K562 (cell line): Measurements from ENCODE around the gene EYA2. TPM values are rescaled to one million over a fixed set of nuclear protein-coding genes. Genes with fewer than 3 reads are reported as not detected.

ENCODE experiments used
- ATAC-seq: fragments of 200-7000 bp; cut with Tn5 transposase; 3 replicates; pipeline ENCODE4 v1.9.1; 2020; ENCODE audit warnings: moderate library complexity
- BruUV-seq: library from RNA; stranded (reverse); fragments of 400-500 nt; replicated peaks from 2 replicates; lab custom pipeline; 2021; lab: Mats Ljungman, UMichigan
- CTCF ChIA-PET: fragments of 300-600 bp; formaldehyde crosslinking; extraction: SDS; loops from one replicate; lab custom pipeline; 2021; ENCODE audit warnings: low intra/inter-chr PET ratio; lab: Yijun Ruan, JAX
- POLR2A ChIA-PET: fragments of 300-600, 350-650 bp; sonication (Branson Sonifier 250); formaldehyde crosslinking; extraction: SDS; loops from one replicate; lab custom pipeline; 2021; ENCODE audit warnings: antibody characterized with exemption, inconsistent platforms; lab: Yijun Ruan, JAX
- DNase-seq, 4 experiments: peaks; one replicate each; pipeline versions ENCODE4 v3.0.0 to v3.0.0-alpha.2; 2011 to 2018; ENCODE audit warnings: low spot score in 3 of 4, mixed read lengths in 3 of 4; ENCODE audit errors: extremely low read depth in 1 of 4
- FAIRE-seq: peaks from 2 replicates; lab custom pipeline; 2011; peaks lifted over from hg19 to GRCh38; lab: Jason Lieb, UNC
- H2AFZ ChIP-seq: 2 replicates; pipeline ENCODE4 v1.6.0; 2011; ENCODE audit warnings: low read depth, low read length, control low read depth, inconsistent platforms
- H3K27ac ChIP-seq: fragments of 200-600 bp; 3 replicates; pipeline ENCODE4 v1.8.0; 2011; ENCODE audit warnings: low read depth, mild to moderate bottlenecking, control low read depth, inconsistent platforms, low read length, moderate library complexity, mixed read lengths; ENCODE audit errors: extremely low read depth
- H3K27me3 ChIP-seq, 2 experiments: fragments of 300-600 bp in 1 of 2; 2 replicates in 1 of 2; 3 replicates in 1 of 2; pipeline versions ENCODE4 v1.6.0 to v1.8.0; 2011; ENCODE audit warnings: inconsistent platforms in 2 of 2, low read length in 2 of 2, mild to moderate bottlenecking in 1 of 2, mixed read lengths in 1 of 2, moderate library complexity in 1 of 2; ENCODE audit not compliant: control insufficient read depth in 2 of 2, insufficient read depth in 2 of 2
- H3K36me3 ChIP-seq: fragments of 300-600 bp; 3 replicates; pipeline ENCODE4 v1.8.0; 2011; ENCODE audit warnings: mild to moderate bottlenecking, low read length, inconsistent platforms; ENCODE audit not compliant: control insufficient read depth, insufficient read depth
- H3K4me1 ChIP-seq, 2 experiments: fragments of 200-600 bp in 1 of 2; replicated peaks in 1 of 2; 2 replicates in 1 of 2; 3 replicates in 1 of 2; pipeline versions ENCODE4 v1.5.1 to v1.8.0; 2011; ENCODE audit warnings: inconsistent platforms in 2 of 2, low read length in 2 of 2, mild to moderate bottlenecking in 1 of 2, mixed read lengths in 1 of 2, moderate library complexity in 1 of 2; ENCODE audit not compliant: control insufficient read depth in 2 of 2, insufficient read depth in 2 of 2
- H3K4me2 ChIP-seq: 2 replicates; pipeline ENCODE4 v1.6.1; 2011; ENCODE audit warnings: low read length, control low read depth, inconsistent platforms, mixed read lengths; ENCODE audit not compliant: insufficient read depth
- H3K4me3 ChIP-seq: fragments of 200-600 bp; sonication (generic), shearing (Covaris generic); 2 replicates; pipeline ENCODE4 v1.5.1; 2016; ENCODE audit warnings: control low read depth, inconsistent platforms
- H3K79me2 ChIP-seq: fragments of 200-600 bp; 3 replicates; pipeline ENCODE4 v1.8.0; 2011; ENCODE audit warnings: low read length, inconsistent platforms; ENCODE audit not compliant: control insufficient read depth, insufficient read depth
- H3K9ac ChIP-seq, 2 experiments: 2 replicates each; pipeline versions ENCODE4 v1.6.0 to v1.6.1; 2011; ENCODE audit warnings: low read depth in 2 of 2, low read length in 2 of 2, control low read depth in 1 of 2, inconsistent platforms in 1 of 2, mild to moderate bottlenecking in 1 of 2, mixed read lengths in 1 of 2; ENCODE audit not compliant: insufficient read depth in 1 of 2
- H3K9me1 ChIP-seq: one replicate; pipeline ENCODE4 v1.6.0; 2011; ENCODE audit warnings: inconsistent platforms, mild to moderate bottlenecking, low read length, moderate library complexity; ENCODE audit not compliant: control insufficient read depth, insufficient read depth
- H3K9me3 ChIP-seq: replicated peaks from 2 replicates; pipeline ENCODE4 v1.5.1; 2011; ENCODE audit warnings: low read depth, low read length, inconsistent platforms; ENCODE audit not compliant: control insufficient read depth, insufficient read depth
- H4K20me1 ChIP-seq: replicated peaks from 2 replicates; pipeline ENCODE4 v1.6.1; 2011; ENCODE audit warnings: low read length, inconsistent platforms, mixed read lengths; ENCODE audit not compliant: control insufficient read depth, insufficient read depth
- HNRNPL ChIP-seq: fragments of 200-400 bp; formaldehyde crosslinking; IDR thresholded peaks from 2 replicates; pipeline ENCODE4 v1.6.1; 2017; ENCODE audit warnings: low read depth, mild to moderate bottlenecking, low read length
- JUND ChIP-seq, 2 experiments: IDR thresholded peaks; 2 replicates in 1 of 2; 3 replicates in 1 of 2; pipeline ENCODE4 v1.6.1; 2011; ENCODE audit warnings: borderline replicate concordance in 2 of 2, low read depth in 2 of 2, low read length in 2 of 2, improper control_type of control experiment in 1 of 2, missing biosample characterization in 1 of 2, missing genetic modification characterization in 1 of 2, missing genetic modification reagents in 1 of 2
- KDM5B ChIP-seq: fragments of 200-600 bp; sonication (generic); IDR thresholded peaks from 2 replicates; pipeline ENCODE4 v1.6.1; 2012; ENCODE audit warnings: low read depth, mild to moderate bottlenecking, moderate library complexity, low read length, control low read depth, inconsistent platforms; ENCODE audit not compliant: insufficient replicate concordance
- RBM25 ChIP-seq: fragments of 200-400 bp; formaldehyde crosslinking; IDR thresholded peaks from 2 replicates; pipeline ENCODE4 v1.6.1; 2018; ENCODE audit warnings: low read length, low read depth, moderate library complexity; ENCODE audit not compliant: severe bottlenecking
- RNF2 ChIP-seq: sonication (generic); IDR thresholded peaks from 2 replicates; pipeline ENCODE4 v1.6.1; 2016
- SMAD2 ChIP-seq: fragments of 150-350 bp; IDR thresholded peaks from 2 replicates; pipeline ENCODE4 v1.6.1; 2014; ENCODE audit warnings: low read depth, mild to moderate bottlenecking, low read length
- WGBS: fragments of 100-300 bp; shearing (Covaris generic); methylation state at CpG from one replicate; pipeline ENCODE4 v1.1.6; 2016; ENCODE audit warnings: low coverage, mixed read lengths; ENCODE audit not compliant: insufficient coverage; ENCODE audit errors: missing lambda C conversion rate; 5-methylcytosine and 5-hydroxymethylcytosine counted together
- in situ Hi-C: fragments of 300-500 bp; cut with MboI; formaldehyde crosslinking; loops from 4 replicates; pipeline ENCODE4 v1.15.0; 2018; ENCODE audit warnings: inconsistent platforms, mixed read lengths
- intact Hi-C: fragments of 100-400 bp; cut with micrococcal nuclease; formaldehyde crosslinking; loops from 2 replicates; pipeline ENCODE4 v1.14.2; 2022
- polyA plus RNA-seq, 8 experiments: library from polyadenylated mRNA; depleted of rRNA in 4 of 8; stranded (reverse) in 5 of 8; unstranded in 3 of 8; fragments of >200 nt; fragmentation: Nextera tagmentation in 2 of 8; fragmentation: Illumina TruSeq in 1 of 8; extraction: Ambion mirVana in 2 of 8; extraction: Trizol in 1 of 8; gene quantifications; 2 replicates each; pipeline versions ENCODE4 v1.2.1 to v1.2.3, GENCODE V29; 2011 to 2014; ENCODE audit warnings: inconsistent platforms in 1 of 8, missing spikeins in 1 of 8
- total RNA-seq, 7 experiments: library from RNA; depleted of rRNA in 6 of 7; stranded (reverse); fragments of >200 nt in 6 of 7; fragmentation: Illumina TruSeq in 2 of 7; extraction: Trizol in 2 of 7; gene quantifications; 2 replicates each; pipeline versions ENCODE4 v1.2.1 to v1.2.3, GENCODE V29; 2011 to 2021; ENCODE audit warnings: low replicate concordance in 1 of 7

Gene EYA2
- total and polyA plus RNA-seq, 9 of the 15 experiments (the other 6 are each of a cell fraction or from before 2014, with no cell fraction given): 0.03 TPM; not detected in 8

- CTCF ChIA-PET: no interaction called here
- 3% methylated on average over 17 of the region's 17 CpGs for WGBS
- FAIRE-seq: no peak
- intact Hi-C loops: no loop called here
- ATAC-seq: no peak
- Histone ChIP-seq H3K27me3 (peaks cover 24 to 69% of the 10 kb centered on the region in 2 experiments), H3K9ac (no peak overlapping the region), H3K4me1 (no peaks in the 10 kb centered on the region), H3K27ac (no peak overlapping the region), H3K4me3 (no peak overlapping the region), H4K20me1 (no peaks in the 10 kb centered on the region), H3K4me2 (no peak overlapping the region), H3K36me3 (no peaks in the 10 kb centered on the region), H3K9me1 (no peaks in the 10 kb centered on the region), H3K79me2 (no peaks in the 10 kb centered on the region), H3K9me3 (no peaks in the 10 kb centered on the region; the same call in 1 of the 2 replicates), H2AFZ (no peak overlapping the region)
- in situ Hi-C loops: no loop called here
- DNase-seq: no peak
- POLR2A ChIA-PET: interaction anchor here (0.6 to 0.7 kb wide), 2 partner anchors 35 to 218 kb away, joined by 3 read pairs; no protein-coding TSS in a partner anchor
- TF ChIP-seq RNF2 (no peak), SMAD2 (no peak), RBM25 (peak; percentile 59), KDM5B (no peak), HNRNPL (no peak), JUND (IDR thresholded peaks at IDR 0.05; ENCODE audit: borderline replicate concordance, low read depth, low read length) (no peak), JUND (tag; IDR thresholded peaks at IDR 0.05; ENCODE audit: borderline replicate concordance, low read depth, low read length) (no peak)
- no TSS peak for BruUV-seq
Observed at GRCh38 chr20:46964618-46965455, 70.2 kb downstream of the EYA2 start.
